Measurements from ENCODE around the gene IFT122. TPM values are rescaled to one million over a fixed set of nuclear protein-coding genes. Genes with fewer than 3 reads are reported as not detected.
"Not testable (repeated sequence)": the region's sequence is repeated elsewhere in the genome, so short reads cannot be mapped to it uniquely, and the experiment has no call there.

The IFT122 gene
- total and polyA plus RNA-seq, 2 donors from 2014 or later: 18.4 to 59.2 TPM

- H3K4me1 ChIP-seq (ENCODE audit: control insufficient read depth in 2 of 3, insufficient read depth in 2 of 3, low read depth in 1 of 3, low read length in 3 of 3): peaks cover 2 to 7% (median 5%) of the 10 kb centered on the region in 3 donors
- H3K4me3 ChIP-seq (ENCODE audit: low read length in 3 of 3): no peak overlapping the region
- no peak for FAIRE-seq
- no peaks in the 10 kb centered on the region for H3K27me3 ChIP-seq (ENCODE audit: control insufficient read depth, insufficient read depth, low read length)
- no peak for TF ChIP-seq CTCF (IDR thresholded peaks at IDR 0.05; ENCODE audit: borderline replicate concordance, extremely low read depth, insufficient read depth)
- H3K9me3 ChIP-seq (ENCODE audit: control insufficient read depth in 2 of 3, insufficient read depth in 1 of 3, low read length in 3 of 3): no peaks in the 10 kb centered on the region
- no peak overlapping the region for H3K27ac ChIP-seq (ENCODE audit: low read depth in 2 of 2, low read length in 2 of 2)
- no peak overlapping the region for H3K9ac ChIP-seq (ENCODE audit: low read length in 3 of 3)
- peaks cover 2 to 12% (median 4%) of the 10 kb centered on the region in 3 donors for H3K36me3 ChIP-seq (ENCODE audit: control insufficient read depth in 2 of 3, insufficient read depth in 3 of 3, low read length in 3 of 3)
- no peak for DNase-seq
- intact Hi-C loops (cut with DNase I): no loop called here
These were observed 53.2 kb downstream of the IFT122 start for GRCh38 chr3:129493206-129493605.

DNA sequence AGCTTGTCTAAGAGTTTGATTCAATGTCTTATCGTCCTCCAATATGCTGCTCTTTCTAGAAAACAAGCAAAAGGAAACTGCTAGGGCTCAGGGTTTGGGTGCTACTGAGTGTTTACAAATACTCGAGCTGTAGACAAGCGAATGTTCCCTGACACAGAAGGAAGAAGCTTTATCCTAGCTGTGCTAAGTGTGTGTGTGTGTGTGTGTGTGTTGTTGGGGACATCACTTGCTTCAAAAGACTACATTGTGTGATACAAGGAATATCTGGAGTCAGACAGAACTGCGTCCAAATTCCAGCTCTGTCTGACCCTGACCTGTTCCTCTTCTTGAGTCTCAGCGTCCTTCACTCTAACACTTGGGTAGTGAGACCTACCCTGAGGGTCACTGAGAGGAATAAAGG lies 54.5 kb downstream of the IFT122 start:
- FAIRE-seq; H3K4me3 ChIP-seq (ENCODE audit: low read length in 3 of 3); DNase-seq; H3K9me3 ChIP-seq (ENCODE audit: control insufficient read depth in 2 of 3, insufficient read depth in 1 of 3, low read length in 3 of 3); H3K27me3 ChIP-seq (ENCODE audit: control insufficient read depth, insufficient read depth, low read length); H3K4me1 ChIP-seq (ENCODE audit: control insufficient read depth in 2 of 3, insufficient read depth in 2 of 3, low read depth in 1 of 3, low read length in 3 of 3); intact Hi-C loops (cut with DNase I); H3K9ac ChIP-seq (ENCODE audit: low read length in 3 of 3): not testable (repeated sequence)
- Histone ChIP-seq H3K27ac (ENCODE audit: low read depth in 2 of 2, low read length in 2 of 2) (peak overlapping the region; percentile 40 to 46), H3K36me3 (ENCODE audit: control insufficient read depth in 2 of 3, insufficient read depth in 3 of 3, low read length in 3 of 3) (peaks cover 2 to 12% (median 4%) of the 10 kb centered on the region in 3 donors)

DNA sequence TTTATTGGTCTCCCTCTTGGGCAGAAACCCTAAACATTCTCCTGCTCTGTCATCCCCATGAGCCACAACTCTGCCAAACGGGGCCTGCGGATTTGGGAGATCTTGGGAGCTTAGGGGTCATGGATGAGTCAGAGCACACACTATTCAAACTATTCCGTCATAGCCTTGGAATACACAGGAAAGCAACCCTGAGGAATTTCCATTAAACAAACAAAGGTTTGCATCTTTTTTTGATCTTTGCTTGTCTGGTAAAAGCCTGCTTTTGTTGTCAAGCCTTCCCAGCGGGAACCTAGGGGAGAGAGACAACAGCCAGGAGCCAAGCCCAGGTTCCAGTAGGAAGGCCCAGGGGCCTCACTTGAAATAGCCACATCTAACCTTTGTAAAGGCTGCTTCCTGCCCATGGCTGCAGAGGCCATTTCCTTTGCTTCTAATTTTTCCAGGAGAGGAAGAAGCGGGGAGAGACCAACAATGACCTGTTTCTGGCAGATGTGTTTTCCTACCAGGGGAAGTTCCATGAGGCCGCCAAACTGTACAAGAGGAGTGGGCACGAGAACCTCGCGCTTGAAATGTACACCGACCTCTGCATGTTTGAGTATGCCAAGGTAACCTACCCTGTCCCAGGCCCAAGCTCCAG lies 55.1 kb downstream of the IFT122 start:
- Histone ChIP-seq H3K36me3 (ENCODE audit: control insufficient read depth in 2 of 3, insufficient read depth in 3 of 3, low read length in 3 of 3) (peaks cover 4 to 15% (median 5%) of the 10 kb centered on the region in 3 donors), H3K27ac (ENCODE audit: low read depth in 2 of 2, low read length in 2 of 2) (peak overlapping the region; percentile 40 to 61)
- H3K9me3 ChIP-seq (ENCODE audit: control insufficient read depth in 2 of 3, insufficient read depth in 1 of 3, low read length in 3 of 3); H3K4me1 ChIP-seq (ENCODE audit: control insufficient read depth in 2 of 3, insufficient read depth in 2 of 3, low read depth in 1 of 3, low read length in 3 of 3); FAIRE-seq; DNase-seq; intact Hi-C loops (cut with DNase I); H3K27me3 ChIP-seq (ENCODE audit: control insufficient read depth, insufficient read depth, low read length); H3K9ac ChIP-seq (ENCODE audit: low read length in 3 of 3); H3K4me3 ChIP-seq (ENCODE audit: low read length in 3 of 3): not testable (repeated sequence)

DNA sequence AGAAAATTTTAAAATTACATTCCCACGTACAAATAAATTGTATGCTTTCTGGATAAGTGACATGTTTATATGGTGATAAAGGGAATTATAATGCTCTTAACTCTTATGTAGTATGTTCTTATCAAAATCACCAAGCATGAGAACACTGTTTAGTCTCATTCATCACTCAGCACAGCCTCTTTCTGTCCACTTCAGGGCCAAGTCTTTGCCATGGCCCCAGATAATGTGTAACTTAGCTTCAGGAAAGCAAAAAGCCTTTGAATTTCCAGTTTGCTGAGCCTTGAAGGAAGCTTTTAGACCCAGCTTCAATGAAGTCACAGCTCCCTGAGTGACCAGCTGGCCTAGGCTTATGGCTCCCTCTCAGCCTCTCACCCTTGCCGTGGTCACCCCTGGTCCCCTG lies 57.9 kb downstream of the IFT122 start:
- DNase-seq; H3K27ac ChIP-seq (ENCODE audit: low read depth in 2 of 2, low read length in 2 of 2); intact Hi-C loops (cut with DNase I); H3K4me3 ChIP-seq (ENCODE audit: low read length in 3 of 3); FAIRE-seq; H3K9me3 ChIP-seq (ENCODE audit: control insufficient read depth in 2 of 3, insufficient read depth in 1 of 3, low read length in 3 of 3); H3K4me1 ChIP-seq (ENCODE audit: control insufficient read depth in 2 of 3, insufficient read depth in 2 of 3, low read depth in 1 of 3, low read length in 3 of 3); H3K9ac ChIP-seq (ENCODE audit: low read length in 3 of 3); H3K27me3 ChIP-seq (ENCODE audit: control insufficient read depth, insufficient read depth, low read length): not testable (repeated sequence)
- H3K36me3 ChIP-seq (ENCODE audit: control insufficient read depth in 2 of 3, insufficient read depth in 3 of 3, low read length in 3 of 3): peaks cover 0 to 22% (median 6%) of the 10 kb centered on the region in 3 donors

DNA sequence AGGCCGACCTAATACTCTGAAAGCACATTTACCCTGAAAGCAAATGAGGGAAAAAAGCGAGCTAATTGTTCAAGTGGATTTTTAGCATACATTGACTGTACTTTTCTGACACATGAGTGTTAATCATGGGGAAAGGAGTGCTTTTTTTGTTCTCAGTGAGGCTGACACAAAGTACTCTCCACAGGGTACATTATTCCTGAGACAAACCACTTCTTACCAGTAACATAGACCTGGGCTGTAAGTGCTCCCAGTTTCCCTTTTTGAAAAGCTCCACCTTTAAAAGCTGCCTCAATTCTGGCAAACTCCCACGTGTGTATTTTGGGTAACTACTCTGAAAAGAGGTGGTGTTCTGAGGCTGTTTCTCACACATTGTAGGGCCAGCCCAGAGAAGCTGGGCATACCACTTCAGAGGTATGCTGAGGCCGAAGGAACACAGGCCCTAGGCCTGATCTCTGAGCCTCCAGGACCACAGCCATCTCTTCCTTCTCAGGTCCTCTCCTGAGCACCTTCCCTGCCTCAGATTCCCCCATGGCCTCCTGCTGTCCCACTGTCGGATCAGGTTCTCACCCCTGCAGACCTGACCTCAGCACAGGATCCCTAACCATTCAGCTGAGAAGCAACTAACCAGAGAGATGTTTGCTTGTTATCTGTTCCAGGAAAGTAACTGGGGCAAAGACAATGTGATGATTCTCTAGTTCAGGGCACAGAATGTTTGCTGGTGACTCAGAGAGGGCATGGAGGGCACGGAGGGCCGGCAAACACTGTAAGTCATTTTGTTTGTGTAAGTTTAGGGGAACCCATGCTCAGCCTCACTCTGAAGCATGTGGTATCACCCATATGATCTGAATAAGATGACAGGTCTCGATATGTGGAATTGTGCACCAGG lies 58.8 kb downstream of the IFT122 start:
- intact Hi-C loops (cut with DNase I); FAIRE-seq; H3K9me3 ChIP-seq (ENCODE audit: control insufficient read depth in 2 of 3, insufficient read depth in 1 of 3, low read length in 3 of 3); H3K4me1 ChIP-seq (ENCODE audit: control insufficient read depth in 2 of 3, insufficient read depth in 2 of 3, low read depth in 1 of 3, low read length in 3 of 3); H3K4me3 ChIP-seq (ENCODE audit: low read length in 3 of 3); H3K27ac ChIP-seq (ENCODE audit: low read depth in 2 of 2, low read length in 2 of 2); H3K27me3 ChIP-seq (ENCODE audit: control insufficient read depth, insufficient read depth, low read length); DNase-seq; H3K9ac ChIP-seq (ENCODE audit: low read length in 3 of 3): not testable (repeated sequence)
- peaks cover 0 to 12% (median 10%) of the 10 kb centered on the region in 3 donors for H3K36me3 ChIP-seq (ENCODE audit: control insufficient read depth in 2 of 3, insufficient read depth in 3 of 3, low read length in 3 of 3)

DNA sequence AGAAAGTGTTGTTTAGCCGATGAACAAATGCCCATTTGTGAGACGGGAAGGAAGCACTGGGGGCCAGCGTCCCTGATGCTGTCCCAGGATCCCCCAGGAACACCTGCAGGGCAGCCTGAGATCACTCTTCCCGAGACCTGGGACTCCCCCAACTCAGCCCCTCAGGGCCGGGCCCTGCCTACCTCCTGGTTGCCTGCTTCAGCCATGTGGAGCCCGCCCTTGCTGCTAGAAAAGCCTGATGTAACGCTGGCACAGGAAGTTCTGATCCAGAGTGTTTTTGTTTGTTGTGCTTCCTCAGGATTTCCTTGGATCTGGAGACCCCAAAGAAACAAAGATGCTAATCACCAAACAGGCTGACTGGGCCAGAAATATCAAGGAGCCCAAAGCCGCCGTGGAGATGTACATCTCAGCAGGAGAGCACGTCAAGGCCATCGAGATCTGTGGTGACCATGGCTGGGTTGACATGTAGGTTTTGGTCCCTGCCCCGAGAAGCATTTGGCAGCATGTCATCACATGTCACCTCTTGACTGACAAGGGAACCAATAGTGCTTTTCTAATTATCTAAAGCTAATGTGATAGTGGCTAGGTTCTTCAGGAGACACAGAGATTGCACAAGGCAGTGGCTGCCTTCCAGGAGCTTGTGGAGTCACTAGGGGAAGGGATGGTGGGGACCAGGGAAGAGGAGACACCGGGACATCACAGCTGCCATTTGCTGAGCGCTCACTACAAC lies 59.7 kb downstream of the IFT122 start:
- H3K4me1 ChIP-seq (ENCODE audit: control insufficient read depth in 2 of 3, insufficient read depth in 2 of 3, low read depth in 1 of 3, low read length in 3 of 3); H3K27me3 ChIP-seq (ENCODE audit: control insufficient read depth, insufficient read depth, low read length); H3K9ac ChIP-seq (ENCODE audit: low read length in 3 of 3); H3K9me3 ChIP-seq (ENCODE audit: control insufficient read depth in 2 of 3, insufficient read depth in 1 of 3, low read length in 3 of 3); FAIRE-seq; intact Hi-C loops (cut with DNase I); H3K4me3 ChIP-seq (ENCODE audit: low read length in 3 of 3); H3K27ac ChIP-seq (ENCODE audit: low read depth in 2 of 2, low read length in 2 of 2); DNase-seq: not testable (repeated sequence)
- peaks cover 0 to 16% (median 10%) of the 10 kb centered on the region in 3 donors for H3K36me3 ChIP-seq (ENCODE audit: control insufficient read depth in 2 of 3, insufficient read depth in 3 of 3, low read length in 3 of 3)
